Endothelial cell of umbilical vein (primary cell): ENCODE results near the gene TMEM92. TPM values are rescaled to one million over a fixed set of nuclear protein-coding genes. Genes with fewer than 3 reads are reported as not detected.

Experiments used
- BruUV-seq: library from RNA; stranded (reverse); fragments of 400-500 nt; replicated peaks from 2 replicates; lab custom pipeline; 2021; lab: Mats Ljungman, UMichigan
- CTCF ChIA-PET: fragments of 300-600, 350-600 bp; sonication (Branson Sonifier 250); formaldehyde crosslinking; loops from one replicate; lab custom pipeline; 2021; ENCODE audit warnings: antibody characterized with exemption, inconsistent platforms; lab: Charles Lee
- POLR2A ChIA-PET: fragments of 300-600, 350-600 bp; sonication (Branson Sonifier 250); formaldehyde crosslinking; loops from one replicate; lab custom pipeline; 2021; ENCODE audit warnings: antibody characterized with exemption, inconsistent platforms; lab: Charles Lee
- DNase-seq: peaks from one replicate; pipeline ENCODE4 v3.0.0-alpha.2; 2011; ENCODE audit warnings: low read depth, low spot score
- FAIRE-seq: peaks from 2 replicates; lab custom pipeline; 2011; peaks lifted over from hg19 to GRCh38; lab: Jason Lieb, UNC
- H2AFZ ChIP-seq: 2 replicates; pipeline ENCODE4 v1.6.0; 2012; ENCODE audit warnings: low read depth, low read length, control low read depth, inconsistent platforms
- H3K27ac ChIP-seq: 2 replicates; pipeline ENCODE4 v1.5.1; 2011; ENCODE audit warnings: low read depth, mild to moderate bottlenecking, control low read depth, low read length, moderate library complexity; ENCODE audit not compliant: insufficient read depth
- H3K27me3 ChIP-seq, 2 experiments: 2 replicates each; pipeline versions ENCODE4 v1.6.0 to v1.6.1; 2011; ENCODE audit warnings: low read length in 2 of 2, mixed read lengths in 1 of 2; ENCODE audit not compliant: control insufficient read depth in 2 of 2, insufficient read depth in 2 of 2
- H3K36me3 ChIP-seq, 2 experiments: 2 replicates in 1 of 2; 3 replicates in 1 of 2; pipeline ENCODE4 v1.5.1; 2011; ENCODE audit warnings: low read length in 2 of 2, mild to moderate bottlenecking in 1 of 2, moderate library complexity in 1 of 2; ENCODE audit not compliant: control insufficient read depth in 2 of 2, insufficient read depth in 2 of 2; ENCODE audit errors: extremely low read depth in 1 of 2
- H3K4me1 ChIP-seq: 3 replicates; pipeline ENCODE4 v1.5.1; 2011; ENCODE audit warnings: mild to moderate bottlenecking, low read length; ENCODE audit not compliant: control insufficient read depth, insufficient read depth; ENCODE audit errors: extremely low read depth
- H3K4me2 ChIP-seq: 2 replicates; pipeline ENCODE4 v1.6.1; 2011; ENCODE audit warnings: low read length, control low read depth, mixed read lengths; ENCODE audit not compliant: insufficient read depth
- H3K4me3 ChIP-seq, 3 experiments: fragments of 200-600 bp in 1 of 3; sonication (generic), shearing (Covaris generic) in 1 of 3; replicated peaks in 1 of 3; 2 replicates each; pipeline ENCODE4 v1.5.1; 2011 to 2016; ENCODE audit warnings: control low read depth in 3 of 3, low read length in 3 of 3, mild to moderate bottlenecking in 2 of 3, inconsistent platforms in 1 of 3, low read depth in 1 of 3, moderate library complexity in 1 of 3; ENCODE audit not compliant: insufficient read depth in 1 of 3
- H3K79me2 ChIP-seq: 2 replicates; pipeline ENCODE4 v1.6.0; 2012; ENCODE audit warnings: low read length, inconsistent platforms; ENCODE audit not compliant: control insufficient read depth, insufficient read depth
- H3K9ac ChIP-seq: replicated peaks from 2 replicates; pipeline ENCODE3; 2011; ENCODE audit warnings: low read length, control low read depth; ENCODE audit not compliant: insufficient read depth; ENCODE audit errors: extremely low read depth
- H3K9me1 ChIP-seq: replicated peaks from 3 replicates; pipeline ENCODE4 v1.6.0; 2011; ENCODE audit warnings: mild to moderate bottlenecking, low read length; ENCODE audit not compliant: control insufficient read depth, insufficient read depth; ENCODE audit errors: extremely low read depth
- H3K9me3 ChIP-seq: replicated peaks from 2 replicates; pipeline ENCODE4 v1.5.1; 2012; ENCODE audit warnings: low read length, inconsistent platforms; ENCODE audit not compliant: control insufficient read depth, insufficient read depth
- H4K20me1 ChIP-seq: replicated peaks from 2 replicates; pipeline ENCODE3; 2011; ENCODE audit warnings: mild to moderate bottlenecking, low read length; ENCODE audit not compliant: control insufficient read depth, insufficient read depth; ENCODE audit errors: extremely low read depth
- CTCF ChIP-seq, 2 donors: IDR thresholded peaks; 1 replicate in 1 of 2; 2 replicates in 1 of 2; pipeline ENCODE4 v1.5.1; 2011; ENCODE audit warnings: low read length in 2 of 2, mild to moderate bottlenecking in 2 of 2, moderate library complexity in 2 of 2, control low read depth in 1 of 2, inconsistent platforms in 1 of 2, low read depth in 1 of 2; ENCODE audit not compliant: insufficient read depth in 1 of 2; ENCODE audit errors: extremely low read depth in 1 of 2
- EZH2 ChIP-seq: IDR thresholded peaks from 2 replicates; pipeline ENCODE4 v1.6.1; 2012; ENCODE audit warnings: borderline replicate concordance, low read depth, mild to moderate bottlenecking, moderate library complexity, low read length, inconsistent platforms; ENCODE audit not compliant: severe bottlenecking
- FOS ChIP-seq: IDR thresholded peaks from 2 replicates; pipeline ENCODE4 v1.6.1; 2011; ENCODE audit warnings: mild to moderate bottlenecking, low read length, moderate library complexity, borderline replicate concordance; ENCODE audit not compliant: insufficient read depth
- GATA2 ChIP-seq: IDR thresholded peaks from 2 replicates; pipeline ENCODE4 v1.7.0; 2011; ENCODE audit warnings: low read depth, mild to moderate bottlenecking, moderate library complexity, mixed read lengths, low read length; ENCODE audit not compliant: insufficient read length, insufficient read depth
- JUN ChIP-seq: IDR thresholded peaks from 2 replicates; pipeline ENCODE4 v1.6.1; 2011; ENCODE audit warnings: borderline replicate concordance, low read depth; ENCODE audit not compliant: insufficient read length, insufficient read depth
- MAX ChIP-seq: IDR thresholded peaks from 2 replicates; pipeline ENCODE4 v1.6.1; 2011; ENCODE audit not compliant: insufficient read depth, insufficient read length
- MYC ChIP-seq: IDR thresholded peaks from one replicate; pipeline ENCODE4 v1.6.1; 2011; ENCODE audit warnings: mild to moderate bottlenecking, low read depth, low read length
- POLR2A ChIP-seq: IDR thresholded peaks from 2 replicates; pipeline ENCODE4 v1.6.1; 2012; ENCODE audit warnings: low read depth, mild to moderate bottlenecking, control low read depth, low read length
- POLR2AphosphoS5 ChIP-seq: IDR thresholded peaks from 2 replicates; pipeline ENCODE4 v1.6.1; 2012; ENCODE audit warnings: low read depth, mild to moderate bottlenecking, control low read depth, low read length, moderate library complexity; ENCODE audit not compliant: insufficient read depth
- dilution Hi-C: fragments of 300-500 bp; cut with MboI; formaldehyde crosslinking; loops from one replicate; pipeline ENCODE4 v1.15.0; 2019; ENCODE audit warnings: low sequenced_read_pairs; ENCODE audit not compliant: extremely low pct_ligation_motif_present
- intact Hi-C: fragments of 100-400 bp; cut with micrococcal nuclease; formaldehyde crosslinking; loops from one replicate; pipeline ENCODE4 v1.10.0; 2022
- polyA plus RNA-seq, 4 experiments: library from polyadenylated mRNA; depleted of rRNA in 3 of 4; stranded (reverse) in 3 of 4; unstranded in 1 of 4; fragments of >200 nt; gene quantifications; 2 replicates each; pipeline versions ENCODE4 v1.2.1 to v1.2.3, GENCODE V29; 2011 to 2012; ENCODE audit warnings: missing spikeins in 1 of 4
- total RNA-seq: library from RNA; stranded (reverse); gene quantifications from 2 replicates; pipeline ENCODE4 v1.2.3, GENCODE V29; 2021

Gene TMEM92
- total and polyA plus RNA-seq, 2 donors (not counting 3 experiments of a cell fraction or from before 2014, with no cell fraction given): 0.03 TPM; not detected in 1

GRCh38 chr17:50311112-50311460 is 36.8 kb downstream of the TMEM92 start:
- no peaks in the 10 kb centered on the region for H3K79me2 ChIP-seq
- no peaks in the 10 kb centered on the region for H3K9me3 ChIP-seq
- no peak overlapping the region for H3K4me3 ChIP-seq
- DNase-seq: no peak
- intact Hi-C loops: loop anchor here (5.0 kb wide), 1 partner anchor 584 kb away; no protein-coding TSS in a partner anchor
- CTCF ChIA-PET: interaction anchor here (2.0 kb wide), 1 partner anchor 13 kb away, joined by 7 read pairs; no protein-coding TSS in a partner anchor
- no peak overlapping the region for H3K9ac ChIP-seq
- H2AFZ ChIP-seq: no peak overlapping the region
- H3K4me2 ChIP-seq: no peak overlapping the region
- FAIRE-seq: no peak
- H3K27ac ChIP-seq: no peak overlapping the region
- POLR2A ChIA-PET: no interaction called here
- no peaks in the 10 kb centered on the region for H3K4me1 ChIP-seq
- H3K36me3 ChIP-seq: no peaks in the 10 kb centered on the region
- H3K9me1 ChIP-seq: no peaks in the 10 kb centered on the region
- H3K27me3 ChIP-seq: peaks cover 13 to 16% of the 10 kb centered on the region in 2 experiments
- BruUV-seq: no TSS peak
- dilution Hi-C loops: no loop called here
- no peak for TF ChIP-seq FOS
- TF ChIP-seq CTCF (IDR thresholded peaks at IDR 0.05; ENCODE audit: extremely low read depth in 1 of 2, insufficient read depth in 1 of 2, low read depth in 1 of 2, low read length in 2 of 2): no peak
- no peak for TF ChIP-seq MYC
- no peak for TF ChIP-seq EZH2
- no peak for TF ChIP-seq GATA2
- no peak for TF ChIP-seq POLR2AphosphoS5
- TF ChIP-seq POLR2A: no peak
- TF ChIP-seq MAX: no peak
- TF ChIP-seq JUN: no peak
- H4K20me1 ChIP-seq: no peaks in the 10 kb centered on the region
